KOPT-K1 (cell line): Measurements from ENCODE around the gene TUBB2A.
"Not testable (repeated sequence)": the region's sequence is repeated elsewhere in the genome, so short reads cannot be mapped to it uniquely, and the experiment has no call there.

Experiments used
- H3K27ac ChIP-seq: fragments of 200-600 bp; sonication (generic); 2 replicates; pipeline ENCODE4 v1.5.1; 2016; ENCODE audit warnings: antibody characterized with exemption, mild to moderate bottlenecking, low read depth, low read length; ENCODE audit not compliant: poor library complexity, severe bottlenecking
- H3K36me3 ChIP-seq: fragments of 200-600 bp; sonication (generic); 2 replicates; pipeline ENCODE4 v1.5.1; 2017; ENCODE audit warnings: antibody characterized with exemption, mild to moderate bottlenecking, low read length, moderate library complexity; ENCODE audit not compliant: insufficient read depth
- H3K9me3 ChIP-seq: fragments of 200-600 bp; sonication (generic); 2 replicates; pipeline ENCODE4 v1.5.1; 2017; ENCODE audit warnings: antibody characterized with exemption, low read length, mild to moderate bottlenecking; ENCODE audit not compliant: insufficient read depth, poor library complexity, severe bottlenecking

Gene TUBB2A

GRCh38 chr6:3147914-3148757 is 9.2 kb downstream of the TUBB2A start:
- Histone ChIP-seq H3K9me3 (no peaks in the 10 kb centered on the region), H3K27ac (no peak overlapping the region), H3K36me3 (peaks cover 15% of the 10 kb centered on the region; the same call in 1 of the 2 replicates)

- Histone ChIP-seq H3K36me3 (peaks cover 34% of the 10 kb centered on the region; the same call in 1 of the 2 replicates), H3K9me3 (no peaks in the 10 kb centered on the region)
These were observed 12.8 kb downstream of the TUBB2A start for GRCh38 chr6:3144571-3144970.

GRCh38 chr6:3143158-3143557 is 14.2 kb downstream of the TUBB2A start:
- Histone ChIP-seq H3K36me3 (peaks cover 48% of the 10 kb centered on the region), H3K9me3 (no peaks in the 10 kb centered on the region), H3K27ac (no peak overlapping the region)

More at GRCh38 chr6:3144571-3144970, 12.8 kb downstream of the TUBB2A start:
- no peak overlapping the region for H3K27ac ChIP-seq

GRCh38 chr6:3142536-3142935 is 14.8 kb downstream of the TUBB2A start:
- no peaks in the 10 kb centered on the region for H3K9me3 ChIP-seq
- H3K27ac ChIP-seq: no peak overlapping the region
- peaks cover 48% of the 10 kb centered on the region for H3K36me3 ChIP-seq

- Histone ChIP-seq H3K36me3 (peaks cover 52% of the 10 kb centered on the region), H3K9me3 (no peaks in the 10 kb centered on the region), H3K27ac (no peak overlapping the region)
These were observed 17.1 kb downstream of the TUBB2A start for GRCh38 chr6:3140201-3140600.

- Histone ChIP-seq H3K27ac (no peak overlapping the region), H3K36me3 (peaks cover 52% of the 10 kb centered on the region), H3K9me3 (no peaks in the 10 kb centered on the region)
These were observed 18.0 kb downstream of the TUBB2A start for GRCh38 chr6:3139090-3139903.

GRCh38 chr6:3138341-3138740 is 19.0 kb downstream of the TUBB2A start:
- Histone ChIP-seq H3K27ac (no peak overlapping the region), H3K36me3 (peaks cover 48% of the 10 kb centered on the region), H3K9me3 (no peaks in the 10 kb centered on the region)

GRCh38 chr6:3137873-3138272 is 19.5 kb downstream of the TUBB2A start:
- H3K27ac ChIP-seq, H3K9me3 ChIP-seq: not testable (repeated sequence)
- H3K36me3 ChIP-seq: peaks cover 43% of the 10 kb centered on the region

GRCh38 chr6:3137057-3137777 is 20.1 kb downstream of the TUBB2A start:
- Histone ChIP-seq H3K27ac (no peak overlapping the region), H3K36me3 (peaks cover 41% of the 10 kb centered on the region), H3K9me3 (no peaks in the 10 kb centered on the region)

- Histone ChIP-seq H3K36me3 (peaks cover 41% of the 10 kb centered on the region), H3K9me3 (no peaks in the 10 kb centered on the region), H3K27ac (no peak overlapping the region)
These were observed 20.9 kb downstream of the TUBB2A start for GRCh38 chr6:3136292-3137011.

GRCh38 chr6:3135668-3136291 is 21.6 kb downstream of the TUBB2A start:
- Histone ChIP-seq H3K27ac (no peak overlapping the region), H3K9me3 (no peaks in the 10 kb centered on the region), H3K36me3 (peaks cover 38% of the 10 kb centered on the region)

- Histone ChIP-seq H3K27ac (no peak overlapping the region), H3K36me3 (peaks cover 26% of the 10 kb centered on the region), H3K9me3 (no peaks in the 10 kb centered on the region)
These were observed 23.8 kb downstream of the TUBB2A start for GRCh38 chr6:3133515-3133914.

- H3K27ac ChIP-seq: no peak overlapping the region
- no peaks in the 10 kb centered on the region for H3K9me3 ChIP-seq
- 0 out of 2 replicates have a peak, but pooled peaks cover 9% of the 10 kb centered on the region for H3K36me3 ChIP-seq
These were observed 25.6 kb downstream of the TUBB2A start for GRCh38 chr6:3131695-3132094.
